ENCODE measurements around the gene RNGTT. TPM values are rescaled to one million over a fixed set of nuclear protein-coding genes. Genes with fewer than 3 reads are reported as not detected.

Gene RNGTT
- total RNA-seq, 2 experiments from 2014 or later: 11.6 to 12.4 TPM

- no peak overlapping the region for H3K27ac ChIP-seq (ENCODE audit: low read depth in 1 of 2, low read length in 2 of 2)
- H3K9me3 ChIP-seq (ENCODE audit: control insufficient read depth in 1 of 2, insufficient read depth in 1 of 2, low read length in 2 of 2): no peaks in the 10 kb centered on the region
- no peak overlapping the region for H3K4me3 ChIP-seq (ENCODE audit: low read length)
- no peak for TF ChIP-seq CTCF (IDR thresholded peaks at IDR 0.05)
- no peaks in the 10 kb centered on the region for H3K9me3 Mint-ChIP-seq
- H3K36me3 Mint-ChIP-seq (ENCODE audit: low read depth): peaks cover 48% of the 10 kb centered on the region
- no peak for ATAC-seq (ENCODE audit: poor library complexity)
- H3K4me1 Mint-ChIP-seq (ENCODE audit: low read depth): no peaks in the 10 kb centered on the region
- no peaks in the 10 kb centered on the region for H3K36me3 ChIP-seq (ENCODE audit: insufficient read depth, low read length)
- no peaks in the 10 kb centered on the region for H3K27me3 ChIP-seq (ENCODE audit: control insufficient read depth in 1 of 2, insufficient read depth in 2 of 2, low read length in 2 of 2)
- no peak overlapping the region for H3K4me3 Mint-ChIP-seq
- no peaks in the 10 kb centered on the region for H3K27me3 Mint-ChIP-seq
- H3K27ac Mint-ChIP-seq: no peak overlapping the region
- POLR2A ChIA-PET: no interaction called here
- H3K4me1 ChIP-seq (ENCODE audit: insufficient read depth, low read length): no peaks in the 10 kb centered on the region
- CTCF ChIA-PET: interaction anchor here (1.3 kb wide), 1 partner anchor 9 kb away, joined by 4 read pairs; no protein-coding TSS in a partner anchor
- no peak for DNase-seq
- intact Hi-C loops (cut with DNase I, micrococcal nuclease): no loop called here
These were observed 215.3 kb downstream of the RNGTT start for GRCh38 chr6:88748141-88748540.

DNA sequence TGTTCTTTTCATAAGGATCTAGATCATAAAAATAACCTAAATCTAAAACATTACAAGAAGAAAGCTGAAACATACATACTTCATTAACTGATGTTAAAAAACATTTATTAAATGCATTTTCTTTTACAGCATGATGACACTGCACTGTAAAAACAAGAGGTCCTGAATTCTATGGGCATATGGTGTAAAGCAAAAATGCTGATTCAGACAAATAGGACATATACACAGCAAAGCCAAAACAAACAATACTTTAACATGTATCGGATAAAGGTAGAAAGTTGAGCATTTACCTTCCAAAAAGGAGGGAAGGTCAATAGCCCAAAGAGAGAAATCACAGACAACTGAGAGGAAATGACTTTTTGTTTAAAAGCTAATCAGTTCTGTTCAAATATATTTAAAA lies 221.5 kb downstream of the RNGTT start:
- ChIA-PET POLR2A (no interaction called here), CTCF (no interaction called here)
- Mint-ChIP-seq H3K27me3 (no peaks in the 10 kb centered on the region), H3K9me3 (no peaks in the 10 kb centered on the region), H3K4me3 (no peak overlapping the region), H3K36me3 (ENCODE audit: low read depth) (peaks cover 52% of the 10 kb centered on the region), H3K4me1 (ENCODE audit: low read depth) (no peaks in the 10 kb centered on the region), H3K27ac (no peak overlapping the region)
- no peaks in the 10 kb centered on the region for H3K27me3 ChIP-seq (ENCODE audit: control insufficient read depth in 1 of 2, insufficient read depth in 2 of 2, low read length in 2 of 2)
- H3K4me3 ChIP-seq (ENCODE audit: low read length): no peak overlapping the region
- ATAC-seq (ENCODE audit: poor library complexity): no peak
- no peaks in the 10 kb centered on the region for H3K4me1 ChIP-seq (ENCODE audit: insufficient read depth, low read length)
- TF ChIP-seq CTCF (IDR thresholded peaks at IDR 0.05): no peak
- no peak for DNase-seq
- no peak overlapping the region for H3K27ac ChIP-seq (ENCODE audit: low read depth in 1 of 2, low read length in 2 of 2)
- H3K9me3 ChIP-seq (ENCODE audit: control insufficient read depth in 1 of 2, insufficient read depth in 1 of 2, low read length in 2 of 2): no peaks in the 10 kb centered on the region
- H3K36me3 ChIP-seq (ENCODE audit: insufficient read depth, low read length): no peaks in the 10 kb centered on the region
- intact Hi-C loops (cut with DNase I, micrococcal nuclease): no loop called here

- Histone ChIP-seq H3K4me1 (ENCODE audit: insufficient read depth, low read length) (no peaks in the 10 kb centered on the region), H3K4me3 (ENCODE audit: low read length) (no peak overlapping the region), H3K27me3 (ENCODE audit: control insufficient read depth in 1 of 2, insufficient read depth in 2 of 2, low read length in 2 of 2) (no peaks in the 10 kb centered on the region), H3K9me3 (ENCODE audit: control insufficient read depth in 1 of 2, insufficient read depth in 1 of 2, low read length in 2 of 2) (no peaks in the 10 kb centered on the region), H3K36me3 (ENCODE audit: insufficient read depth, low read length) (no peaks in the 10 kb centered on the region), H3K27ac (ENCODE audit: low read depth in 1 of 2, low read length in 2 of 2) (no peak overlapping the region)
- ChIA-PET CTCF (no interaction called here), POLR2A (no interaction called here)
- TF ChIP-seq CTCF (IDR thresholded peaks at IDR 0.05): no peak
- Mint-ChIP-seq H3K36me3 (ENCODE audit: low read depth) (peaks cover 53% of the 10 kb centered on the region), H3K9me3 (no peaks in the 10 kb centered on the region), H3K27ac (no peak overlapping the region), H3K4me3 (no peak overlapping the region), H3K27me3 (no peaks in the 10 kb centered on the region), H3K4me1 (ENCODE audit: low read depth) (no peaks in the 10 kb centered on the region)
- DNase-seq: no peak
- intact Hi-C loops (cut with DNase I, micrococcal nuclease): no loop called here
- ATAC-seq (ENCODE audit: poor library complexity): no peak
These were observed 222.3 kb downstream of the RNGTT start for GRCh38 chr6:88741071-88741470.

Measured in CD4-positive, alpha-beta T cell (primary cell).